B cell (primary cell): ENCODE measurements around the gene CDNF. TPM values are rescaled to one million over a fixed set of nuclear protein-coding genes. Genes with fewer than 3 reads are reported as not detected.

Experiments used
- ATAC-seq: fragments of 200-7000 bp; cut with Tn5 transposase; one replicate; pipeline ENCODE4 v1.10.0; 2021; ENCODE audit warnings: low read depth, mild to moderate bottlenecking, moderate number of reproducible peaks, moderate library complexity
- CTCF ChIA-PET: fragments of 350-600 bp; sonication (Branson Sonifier 250); formaldehyde crosslinking; loops from one replicate; lab custom pipeline; 2021; ENCODE audit warnings: antibody characterized with exemption, inconsistent platforms; lab: Charles Lee
- POLR2A ChIA-PET: fragments of 350-600 bp; sonication (Branson Sonifier 250); formaldehyde crosslinking; loops from one replicate; lab custom pipeline; 2021; ENCODE audit warnings: antibody characterized with exemption; lab: Charles Lee
- DNase-seq: peaks from one replicate; pipeline ENCODE4 v3.0.0; 2013
- H2AFZ ChIP-seq: 2 replicates; pipeline ENCODE4 v1.6.1; 2012; ENCODE audit warnings: mild to moderate bottlenecking, low read depth, low read length; ENCODE audit not compliant: insufficient read depth, poor library complexity, severe bottlenecking
- H3K27ac ChIP-seq, 2 donors: 1 replicate in 1 of 2; 2 replicates in 1 of 2; pipeline ENCODE4 v1.5.1; 2012 to 2013; ENCODE audit warnings: low read length in 2 of 2, mild to moderate bottlenecking in 2 of 2, moderate library complexity in 1 of 2
- H3K27me3 ChIP-seq, 4 experiments: fragments of 200-600 bp in 1 of 4; sonication (generic) in 1 of 4; replicated peaks in 1 of 4; 1 replicate in 2 of 4; 2 replicates in 2 of 4; pipeline versions ENCODE4 v1.6.1 to v1.7.0; 2013 to 2016; ENCODE audit warnings: low read length in 3 of 4, mild to moderate bottlenecking in 2 of 4, mixed read lengths in 1 of 4, moderate library complexity in 1 of 4; ENCODE audit not compliant: insufficient read depth in 4 of 4, control insufficient read depth in 3 of 4; ENCODE audit errors: control extremely low read depth in 1 of 4
- H3K36me3 ChIP-seq, 2 experiments: replicated peaks in 1 of 2; 1 replicate in 1 of 2; 2 replicates in 1 of 2; pipeline versions ENCODE4 v1.6.1 to v1.7.1; 2013; ENCODE audit warnings: low read length in 1 of 2; ENCODE audit not compliant: insufficient read depth in 2 of 2, control insufficient read depth in 1 of 2; ENCODE audit errors: control extremely low read depth in 1 of 2, extremely low read depth in 1 of 2
- H3K4me1 ChIP-seq, 2 donors: fragments of 200-600 bp in 1 of 2; sonication (generic) in 1 of 2; 1 replicate in 1 of 2; 2 replicates in 1 of 2; pipeline versions ENCODE4 v1.5.1 to v1.6.1; 2013 to 2017; ENCODE audit warnings: low read length in 2 of 2; ENCODE audit not compliant: control insufficient read depth in 2 of 2, insufficient read depth in 2 of 2
- H3K4me2 ChIP-seq: replicated peaks from 2 replicates; pipeline ENCODE3; 2012; ENCODE audit warnings: mild to moderate bottlenecking, low read depth, low read length; ENCODE audit not compliant: poor library complexity, severe bottlenecking
- H3K4me3 ChIP-seq, 5 experiments: fragments of 200-600 bp in 1 of 5; sonication (generic) in 1 of 5; 1 replicate in 3 of 5; 2 replicates in 2 of 5; pipeline versions ENCODE4 v1.5.1 to v1.7.0; 2011 to 2016; ENCODE audit warnings: low read length in 4 of 5, mild to moderate bottlenecking in 4 of 5, low read depth in 2 of 5, control low read depth in 1 of 5, moderate library complexity in 1 of 5; ENCODE audit not compliant: insufficient read depth in 1 of 5; ENCODE audit errors: control extremely low read depth in 1 of 5, extremely low read depth in 1 of 5
- H3K79me2 ChIP-seq: fragments of 200-600 bp; sonication (generic); one replicate; pipeline ENCODE4 v1.6.0; 2016; ENCODE audit warnings: low read length; ENCODE audit not compliant: control insufficient read depth, insufficient read depth
- H3K9ac ChIP-seq: fragments of 200-600 bp; sonication (generic); 2 replicates; pipeline ENCODE4 v1.6.1; 2017; ENCODE audit warnings: mild to moderate bottlenecking, low read length, moderate library complexity
- H3K9me3 ChIP-seq, 3 donors: one replicate each; pipeline versions ENCODE4 v1.6.1 to v1.7.1; 2013; ENCODE audit warnings: low read length in 2 of 3; ENCODE audit not compliant: control insufficient read depth in 2 of 3, insufficient read depth in 1 of 3; ENCODE audit errors: control extremely low read depth in 1 of 3
- H4K20me1 ChIP-seq: 2 replicates; pipeline ENCODE4 v1.6.0; 2012; ENCODE audit warnings: mild to moderate bottlenecking, low read length; ENCODE audit not compliant: insufficient read depth, control insufficient read depth, poor library complexity, severe bottlenecking
- H3K27ac Mint-ChIP-seq: one replicate; pipeline ENCODE4 v1.8.0; 2021; ENCODE audit warnings: mixed read lengths
- H3K27me3 Mint-ChIP-seq: one replicate; pipeline ENCODE4 v1.8.0; 2021; ENCODE audit warnings: mixed read lengths
- H3K4me1 Mint-ChIP-seq: one replicate; pipeline ENCODE4 v1.8.0; 2021; ENCODE audit warnings: mixed read lengths
- H3K4me3 Mint-ChIP-seq: one replicate; pipeline ENCODE4 v1.8.0; 2021; ENCODE audit warnings: mixed read lengths
- H3K9me3 Mint-ChIP-seq: one replicate; pipeline ENCODE4 v1.8.0; 2022; ENCODE audit warnings: mixed read lengths; ENCODE audit not compliant: insufficient read depth
- CTCF ChIP-seq: fragments of 200-600 bp; IDR thresholded peaks from one replicate; pipeline ENCODE4 v1.8.0; 2022; ENCODE audit warnings: antibody characterized with exemption, mild to moderate bottlenecking
- EZH2 ChIP-seq: IDR thresholded peaks from 2 replicates; pipeline ENCODE4 v1.6.1; 2012; ENCODE audit warnings: borderline replicate concordance, low read depth, mild to moderate bottlenecking, moderate library complexity, low read length; ENCODE audit not compliant: insufficient read depth, poor library complexity, severe bottlenecking
- WGBS: methylation state at CpG from one replicate; pipeline ENCODE4 v1.1.5; 2013; ENCODE audit warnings: missing lambda C conversion rate; ENCODE audit not compliant: insufficient coverage; 5-methylcytosine and 5-hydroxymethylcytosine counted together
- intact Hi-C: fragments of 100-400 bp; cut with micrococcal nuclease; formaldehyde crosslinking; loops from one replicate; pipeline ENCODE4 v1.10.0; 2022
- polyA plus RNA-seq: library from polyadenylated mRNA; depleted of rRNA; stranded (reverse); fragments of >200 nt; gene quantifications from 2 replicates; pipeline ENCODE4 v1.2.3, GENCODE V29; 2012
- total RNA-seq, 2 donors: library from RNA; stranded (reverse); fragments of 120-200 nt in 1 of 2; gene quantifications; 1 replicate in 1 of 2; 2 replicates in 1 of 2; pipeline versions ENCODE4 v1.2.3 to v1.2.4, GENCODE V29; 2013 to 2022

The CDNF gene
- total and polyA plus RNA-seq, 2 donors (not counting 1 experiment from before 2014, with no cell fraction given) = 1.4 to 1.8 TPM

- no peaks in the 10 kb centered on the region for H3K9me3 ChIP-seq
- no peak overlapping the region for H3K27ac Mint-ChIP-seq
- no peak overlapping the region for H3K4me3 ChIP-seq
- peaks cover 3% of the 10 kb centered on the region for H3K4me1 Mint-ChIP-seq
- no CpG with 5 or more reads among the region's 2 CpGs for WGBS
- H3K4me1 ChIP-seq = no peaks in the 10 kb centered on the region
- no peaks in the 10 kb centered on the region for H3K27me3 Mint-ChIP-seq
- no peaks in the 10 kb centered on the region for H4K20me1 ChIP-seq
- H3K4me2 ChIP-seq = no peak overlapping the region
- intact Hi-C loops = no loop called here
- CTCF ChIA-PET = interaction anchor here (1.1 kb wide), 1 partner anchor 345 kb away, joined by 3 read pairs; no protein-coding TSS in a partner anchor
- H3K27ac ChIP-seq = no peak overlapping the region
- H3K79me2 ChIP-seq = peaks cover 21% of the 10 kb centered on the region
- no peak overlapping the region for H3K9ac ChIP-seq
- no peaks in the 10 kb centered on the region for H3K27me3 ChIP-seq
- no peak overlapping the region for H3K4me3 Mint-ChIP-seq
- no peak for TF ChIP-seq EZH2
- no peak for TF ChIP-seq CTCF
- ATAC-seq (no peak), DNase-seq (no peak)
- peaks cover 16 to 46% of the 10 kb centered on the region in 2 experiments for H3K36me3 ChIP-seq
- POLR2A ChIA-PET = no interaction called here
- no peak overlapping the region for H2AFZ ChIP-seq
- no peaks in the 10 kb centered on the region for H3K9me3 Mint-ChIP-seq
Measured at GRCh38 chr10:14844948-14845347, 7.1 kb upstream of the CDNF start.

GRCh38 chr10:14843327-14843988, 5.6 kb upstream of the CDNF start:
- WGBS = 98% methylated on average over 15 of the region's 15 CpGs
- H3K4me1 Mint-ChIP-seq = peaks cover 10% of the 10 kb centered on the region
- Histone ChIP-seq H3K79me2 (peaks cover 35% of the 10 kb centered on the region), H3K27ac (no peak overlapping the region), H3K36me3 (peaks cover 16 to 38% of the 10 kb centered on the region in 2 experiments), H3K4me1 (peaks cover 8 to 9% of the 10 kb centered on the region in 2 donors), H2AFZ (no peak overlapping the region), H4K20me1 (no peaks in the 10 kb centered on the region), H3K9ac (no peak overlapping the region), H3K4me2 (no peak overlapping the region), H3K4me3 (no peak overlapping the region), H3K27me3 (no peaks in the 10 kb centered on the region), H3K9me3 (no peaks in the 10 kb centered on the region)
- no peaks in the 10 kb centered on the region for H3K9me3 Mint-ChIP-seq
- intact Hi-C loops = no loop called here
- DNase-seq (no peak), ATAC-seq (no peak)
- CTCF ChIA-PET = interaction anchor here (1.2 to 1.7 kb wide), 2 partner anchors 21 to 305 kb away, joined by 3 read pairs; no protein-coding TSS in a partner anchor
- TF ChIP-seq CTCF = no peak
- no peak for TF ChIP-seq EZH2
- POLR2A ChIA-PET = no interaction called here
- no peak overlapping the region for H3K27ac Mint-ChIP-seq
- no peaks in the 10 kb centered on the region for H3K27me3 Mint-ChIP-seq
- H3K4me3 Mint-ChIP-seq = no peak overlapping the region
